ENCODE measurements around the gene DDX24.
A peak's percentile ranks its signal among the peaks of the same experiment; 100 is the strongest.
"Not testable (repeated sequence)": the region's sequence is repeated elsewhere in the genome, so short reads cannot be mapped to it uniquely, and the experiment has no call there.

Gene DDX24

DNA sequence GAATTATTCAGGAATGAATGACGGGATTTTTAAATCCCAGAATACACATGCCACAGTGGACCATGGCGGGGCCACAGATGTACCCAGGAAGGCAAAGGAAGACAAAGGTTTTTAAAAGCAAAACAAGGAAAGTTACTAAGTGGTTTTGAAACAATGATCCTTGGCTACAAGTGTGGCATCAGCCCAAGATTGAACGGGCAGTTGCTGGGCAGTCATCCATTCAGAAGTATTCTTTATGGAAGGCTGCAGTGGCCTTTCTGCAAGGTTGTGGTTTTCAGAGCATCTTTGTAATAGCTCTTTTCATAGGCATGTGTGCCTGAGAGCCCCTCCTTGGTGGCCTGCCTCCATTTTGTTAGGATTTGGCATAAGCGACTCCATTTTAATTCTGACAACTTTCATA is 16.1 kb upstream of the DDX24 start:
- in situ Hi-C loops (cut with MboI; ENCODE audit: low pct_unique_long_range_greater_than_20kb, low sequenced_read_pairs): no loop called here
- DNase-seq: no peak

GRCh38 chr14:94093418-94093817 is 12.4 kb upstream of the DDX24 start:
- in situ Hi-C loops (cut with MboI; ENCODE audit: low pct_unique_long_range_greater_than_20kb, low sequenced_read_pairs): no loop called here
- DNase-seq: no peak

DNA sequence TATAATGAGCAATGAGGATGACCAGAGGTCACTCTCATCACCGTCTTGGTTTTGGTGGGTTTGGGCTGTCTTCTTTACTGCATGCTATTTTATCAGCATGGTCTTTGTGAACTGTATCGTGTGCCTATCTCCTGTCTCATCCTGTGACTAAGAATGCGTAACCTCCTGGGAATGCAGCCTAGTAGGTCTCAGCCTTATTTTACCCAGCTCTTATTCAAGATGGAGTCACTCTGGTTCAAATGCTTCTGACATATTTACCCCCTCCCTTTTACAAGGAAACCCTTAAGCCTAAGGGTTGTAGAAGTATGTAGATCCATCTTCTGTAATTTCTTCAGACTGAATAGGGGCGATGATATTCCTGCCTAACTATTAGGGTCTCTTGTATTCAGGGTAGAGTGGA is 8.5 kb upstream of the DDX24 start:
- no peak for DNase-seq
- in situ Hi-C loops (cut with MboI; ENCODE audit: low pct_unique_long_range_greater_than_20kb, low sequenced_read_pairs): no loop called here

GRCh38 chr14:94088516-94088915 is 7.5 kb upstream of the DDX24 start:
- in situ Hi-C loops (cut with MboI; ENCODE audit: low pct_unique_long_range_greater_than_20kb, low sequenced_read_pairs): no loop called here
- no peak for DNase-seq

GRCh38 chr14:94087891-94088290 is 6.9 kb upstream of the DDX24 start:
- DNase-seq: no peak
- in situ Hi-C loops (cut with MboI; ENCODE audit: low pct_unique_long_range_greater_than_20kb, low sequenced_read_pairs): no loop called here

GRCh38 chr14:94081386-94081820 is 401 bp upstream of the DDX24 start:
- in situ Hi-C loops (cut with MboI; ENCODE audit: low pct_unique_long_range_greater_than_20kb, low sequenced_read_pairs): no loop called here
- DNase-seq: no peak

GRCh38 chr14:94079891-94080620 is 946 bp downstream of the DDX24 start:
- DNase-seq: peak; percentile 24
- in situ Hi-C loops (cut with MboI; ENCODE audit: low pct_unique_long_range_greater_than_20kb, low sequenced_read_pairs): no loop called here

GRCh38 chr14:94077823-94078222 is 3.2 kb downstream of the DDX24 start:
- DNase-seq: no peak
- in situ Hi-C loops (cut with MboI; ENCODE audit: low pct_unique_long_range_greater_than_20kb, low sequenced_read_pairs): no loop called here

DNA sequence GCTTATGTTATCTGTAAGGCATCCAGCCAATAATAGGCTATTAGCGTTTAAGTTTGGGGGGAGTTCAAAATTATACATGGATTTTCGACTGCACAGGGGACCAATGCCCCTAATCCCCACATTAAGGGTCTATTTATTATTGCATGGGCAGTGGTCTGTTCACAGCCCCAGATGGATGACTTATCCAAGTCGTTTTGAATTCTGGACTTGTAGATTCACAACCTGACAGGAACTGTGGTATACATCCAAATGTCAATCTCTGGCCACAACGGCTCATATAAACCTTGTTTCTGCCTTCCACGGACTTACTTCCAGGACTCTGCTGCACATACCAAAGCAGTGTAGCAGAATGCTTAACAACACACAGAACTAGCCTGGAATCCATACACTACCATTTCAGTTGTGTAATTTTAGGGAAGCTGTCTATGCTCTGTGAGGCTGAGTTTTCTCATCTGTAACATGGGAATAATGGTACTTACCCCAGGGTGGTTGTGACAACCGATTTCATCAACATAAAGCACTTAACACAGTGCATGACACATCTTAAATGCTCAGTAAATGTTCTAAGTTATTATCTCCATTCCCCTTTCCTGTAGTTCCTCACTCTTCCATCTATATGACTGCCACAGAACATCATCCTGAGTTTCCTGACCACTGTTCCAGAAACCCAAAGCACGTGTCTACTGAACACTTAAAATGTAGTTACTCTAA is 3.7 kb downstream of the DDX24 start:
- DNase-seq: no peak

DNA sequence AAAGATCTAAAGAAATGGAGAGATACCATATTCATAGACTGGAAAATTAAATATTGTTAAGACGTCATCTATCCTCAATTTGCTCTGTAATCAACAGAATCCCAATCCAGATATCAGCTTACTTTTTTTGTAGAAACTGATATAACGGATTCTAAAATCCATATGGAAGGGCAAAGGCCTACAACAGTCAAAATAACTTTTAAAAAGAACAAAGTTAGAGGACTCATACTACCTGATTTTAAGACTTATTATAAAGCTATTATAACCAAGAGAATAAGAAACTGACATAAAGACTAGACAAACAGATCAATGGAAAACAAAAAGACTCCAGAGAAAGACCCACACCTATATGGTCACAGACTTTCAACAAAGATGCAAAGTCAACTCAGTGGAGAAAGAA is 6.0 kb downstream of the DDX24 start:
- DNase-seq: no peak
- in situ Hi-C loops (cut with MboI; ENCODE audit: low pct_unique_long_range_greater_than_20kb, low sequenced_read_pairs): no loop called here

More for the DNA sequence above, 3.7 kb downstream of the DDX24 start:
- in situ Hi-C loops (cut with MboI; ENCODE audit: low pct_unique_long_range_greater_than_20kb, low sequenced_read_pairs): no loop called here

- in situ Hi-C loops (cut with MboI; ENCODE audit: low pct_unique_long_range_greater_than_20kb, low sequenced_read_pairs): no loop called here
- DNase-seq: no peak
These were observed 6.5 kb downstream of the DDX24 start for GRCh38 chr14:94074534-94074933.

DNA sequence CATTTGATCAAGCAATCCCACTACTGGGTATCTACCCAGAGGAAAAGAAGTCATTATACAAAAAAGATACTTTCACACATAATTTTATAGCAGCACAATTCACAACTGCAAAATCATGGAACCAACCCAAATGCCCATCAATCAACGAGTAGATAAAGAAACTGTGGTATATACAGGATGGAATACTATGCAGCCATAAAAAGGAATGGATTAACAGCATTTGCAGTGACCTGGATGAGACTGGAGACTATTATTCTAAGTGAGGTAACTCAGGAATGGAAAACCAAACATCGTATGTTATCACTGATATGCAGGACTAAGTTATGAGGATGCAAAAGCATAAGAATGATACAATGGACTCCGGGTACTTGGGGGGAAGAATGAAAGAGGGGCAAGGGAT is 8.9 kb downstream of the DDX24 start:
- DNase-seq; in situ Hi-C loops (cut with MboI; ENCODE audit: low pct_unique_long_range_greater_than_20kb, low sequenced_read_pairs): not testable (repeated sequence)

DNA sequence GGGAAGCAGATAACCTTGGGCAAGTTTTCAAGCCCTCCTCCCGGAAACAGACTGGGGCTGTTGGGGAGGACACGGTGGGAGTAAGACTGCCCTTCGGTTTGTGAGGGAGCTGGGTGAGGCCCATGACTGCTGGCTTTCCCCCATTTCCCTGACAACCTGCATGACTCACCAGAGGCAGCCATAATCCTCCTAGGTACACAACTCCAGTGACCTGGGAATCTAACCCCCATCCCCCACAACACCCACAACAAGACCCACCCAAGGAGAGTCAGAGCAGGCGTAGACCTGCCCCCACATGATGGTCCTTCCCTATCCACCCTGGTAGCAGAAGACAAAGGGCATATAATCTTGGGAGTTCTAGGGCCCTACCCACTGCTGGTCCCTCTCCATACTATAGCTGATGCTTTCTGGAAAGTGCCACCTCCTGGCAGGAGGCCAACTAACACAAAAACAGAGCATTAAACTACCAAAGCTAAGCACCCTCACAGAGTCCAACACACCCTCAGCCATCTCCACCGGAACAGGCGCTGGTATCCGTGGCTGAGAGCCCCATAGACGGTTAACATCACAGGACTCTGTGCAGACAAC is 14.8 kb downstream of the DDX24 start:
- in situ Hi-C loops (cut with MboI; ENCODE audit: low pct_unique_long_range_greater_than_20kb, low sequenced_read_pairs): no loop called here
- DNase-seq: no peak

DNA sequence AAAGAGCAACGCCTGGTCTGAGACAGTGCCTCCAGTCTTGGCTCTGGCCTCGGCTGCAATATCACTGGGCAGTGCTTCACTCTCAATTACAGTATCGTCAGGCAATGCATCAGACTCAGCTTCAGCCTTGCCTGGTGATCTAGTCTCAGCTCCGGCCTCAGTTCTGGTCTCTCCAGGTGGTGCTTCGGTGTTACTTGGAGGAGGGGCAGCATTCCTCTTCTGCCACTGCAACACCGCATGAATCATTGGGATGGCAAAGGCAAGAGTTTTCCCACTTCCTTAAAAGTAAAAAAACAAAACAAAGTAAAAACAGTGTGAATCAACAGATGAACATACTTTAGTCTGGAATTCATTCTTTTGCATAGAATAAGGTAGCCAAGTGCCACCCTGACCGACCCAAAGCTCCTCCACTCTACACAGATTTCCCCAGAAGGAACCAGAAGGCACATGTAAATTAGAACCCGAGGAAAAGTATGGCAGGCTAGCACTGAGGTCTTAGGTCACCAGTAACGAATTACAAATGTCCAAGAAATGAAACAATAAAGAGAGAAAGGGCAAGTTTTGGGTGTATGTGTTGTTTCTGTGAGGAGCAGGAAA is 18.6 kb downstream of the DDX24 start:
- no peak for DNase-seq
- in situ Hi-C loops (cut with MboI; ENCODE audit: low pct_unique_long_range_greater_than_20kb, low sequenced_read_pairs): no loop called here

GRCh38 chr14:94059998-94060397 is 21.0 kb downstream of the DDX24 start:
- DNase-seq: no peak
- in situ Hi-C loops (cut with MboI; ENCODE audit: low pct_unique_long_range_greater_than_20kb, low sequenced_read_pairs): no loop called here

GRCh38 chr14:94058674-94059138 is 22.3 kb downstream of the DDX24 start:
- no peak for DNase-seq
- in situ Hi-C loops (cut with MboI; ENCODE audit: low pct_unique_long_range_greater_than_20kb, low sequenced_read_pairs): no loop called here

DNA sequence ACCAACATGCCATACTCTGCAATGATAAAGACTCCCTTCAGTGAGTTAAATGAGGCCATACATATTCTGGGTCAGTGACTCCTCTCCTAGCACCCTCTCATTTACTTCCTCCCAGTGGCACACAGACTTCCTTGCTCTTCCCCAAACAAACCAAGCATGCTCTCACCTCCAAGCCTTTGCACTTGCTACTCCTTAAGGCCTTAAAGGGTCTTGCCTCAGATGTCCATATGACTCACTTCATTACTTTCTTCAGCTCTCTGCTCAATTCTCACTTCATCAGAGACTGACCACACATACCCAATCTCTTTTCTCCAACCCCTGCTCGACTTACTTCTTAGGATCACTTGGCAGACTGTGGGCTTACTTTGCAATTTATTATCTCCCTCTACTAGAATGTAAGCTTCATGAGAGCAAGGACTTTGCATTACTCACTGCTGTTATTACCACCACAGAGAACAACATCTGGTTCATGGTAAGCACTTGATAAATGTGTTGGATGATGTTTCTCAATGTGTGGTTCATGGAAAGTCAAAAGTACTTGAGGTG is 22.8 kb downstream of the DDX24 start:
- no peak for DNase-seq
- in situ Hi-C loops (cut with MboI; ENCODE audit: low pct_unique_long_range_greater_than_20kb, low sequenced_read_pairs): no loop called here

- no peak for DNase-seq
- in situ Hi-C loops (cut with MboI; ENCODE audit: low pct_unique_long_range_greater_than_20kb, low sequenced_read_pairs): no loop called here
These were observed 24.3 kb downstream of the DDX24 start for GRCh38 chr14:94056579-94057308.

DNA sequence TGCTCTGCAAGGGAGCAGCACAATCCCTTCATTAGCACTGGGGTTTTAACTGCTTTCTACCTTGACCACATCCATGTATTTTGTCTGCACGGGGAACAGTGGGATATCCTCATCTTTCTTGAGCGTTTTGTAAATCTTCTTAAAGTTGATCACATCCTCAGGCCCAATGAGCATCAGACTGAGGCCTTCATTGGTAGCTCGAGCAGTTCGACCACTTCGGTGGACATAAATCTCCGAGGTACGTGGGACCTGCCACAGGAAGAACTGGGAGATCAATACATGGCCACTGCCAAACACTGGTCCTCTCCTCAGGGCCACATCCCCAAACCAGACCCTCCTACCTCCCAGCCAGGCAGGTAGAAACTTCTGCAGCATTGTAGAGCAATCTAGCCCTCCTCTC is 26.1 kb downstream of the DDX24 start:
- in situ Hi-C loops (cut with MboI; ENCODE audit: low pct_unique_long_range_greater_than_20kb, low sequenced_read_pairs): no loop called here
- no peak for DNase-seq

Measured in KBM-7 (cell line).